ENCODE data around the gene MPP1.

GRCh38 chrX:154813801-154814200 lies 8.5 kb upstream of the MPP1 start:
- no peak for TF ChIP-seq CTCF (IDR thresholded peaks at IDR 0.05; ENCODE audit: insufficient read depth, low read length)
- TF ChIP-seq POLR2AphosphoS5 (IDR thresholded peaks at IDR 0.05; ENCODE audit: low read depth), result no peak

All from HL-60 (cell line).